Stimulated activated CD4-positive, alpha-beta T cell treated with anti-CD3 and anti-CD28 coated beads, Interleukin-4, amount 100 ng/mL, for 1 hour (primary cell): ENCODE measurements around the gene ZIC5.

Experiments
- DNase-seq: peaks from one replicate; pipeline ENCODE4 v3.0.0-alpha.2; 2020

The ZIC5 gene

GRCh38 chr13:99930925-99931324 lies 40.6 kb downstream of the ZIC5 start:
- no peak for DNase-seq

GRCh38 chr13:99929866-99930265 lies 41.7 kb downstream of the ZIC5 start:
- DNase-seq = no peak

GRCh38 chr13:99926014-99926731 lies 45.4 kb downstream of the ZIC5 start:
- DNase-seq = no peak

GRCh38 chr13:99923877-99924582 lies 47.5 kb downstream of the ZIC5 start:
- DNase-seq = no peak

GRCh38 chr13:99922631-99923404 lies 48.7 kb downstream of the ZIC5 start:
- DNase-seq = no peak

- DNase-seq = no peak
These were observed 52.4 kb downstream of the ZIC5 start for GRCh38 chr13:99919132-99919531.

- DNase-seq = no peak
These were observed 55.0 kb downstream of the ZIC5 start for GRCh38 chr13:99916366-99917103.

GRCh38 chr13:99913167-99913566 lies 58.4 kb downstream of the ZIC5 start:
- DNase-seq = no peak
